Lower leg skin (tissue), 3 donors: ENCODE data around the gene RNF225.
"Not testable (repeated sequence)": the region's sequence is repeated elsewhere in the genome, so short reads cannot be mapped to it uniquely, and the experiment has no call there.

Experiments
- POLR2A ChIP-seq, 2 donors: fragments of 450-650 bp; IDR thresholded peaks; one replicate each; pipeline ENCODE4 v1.6.1; 2016 to 2017; ENCODE audit warnings: antibody characterized with exemption in 2 of 2, mild to moderate bottlenecking in 1 of 2, moderate library complexity in 1 of 2
- TF ChIP-seq, protein P1 (sequence below), 3 donors: fragments of 450-650 bp; IDR thresholded peaks; one replicate each; pipeline ENCODE4 v1.5.1; 2016; ENCODE audit warnings: antibody characterized with exemption in 3 of 3, mild to moderate bottlenecking in 3 of 3, moderate library complexity in 2 of 3

DNA sequence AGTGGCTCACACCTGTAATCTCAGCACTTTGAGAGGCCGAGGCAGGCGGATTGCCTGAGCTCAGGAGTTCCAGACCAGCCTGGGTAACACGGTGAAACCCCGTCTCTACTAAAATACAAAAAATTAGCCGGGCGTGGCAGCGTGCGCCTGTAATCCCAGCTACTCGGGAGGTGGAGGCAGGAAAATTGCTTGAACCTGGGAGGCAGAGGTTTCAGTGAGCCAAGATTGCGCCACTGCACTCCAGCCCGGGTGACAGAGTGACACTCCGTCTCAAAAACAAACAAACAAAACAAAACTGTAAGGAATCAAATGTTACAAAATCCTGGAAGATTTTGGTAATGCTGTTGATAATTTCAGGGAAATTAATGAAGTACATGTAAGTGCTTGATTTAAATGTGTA lies 47.4 kb upstream of the RNF225 start:
- TF ChIP-seq, protein P1, sequence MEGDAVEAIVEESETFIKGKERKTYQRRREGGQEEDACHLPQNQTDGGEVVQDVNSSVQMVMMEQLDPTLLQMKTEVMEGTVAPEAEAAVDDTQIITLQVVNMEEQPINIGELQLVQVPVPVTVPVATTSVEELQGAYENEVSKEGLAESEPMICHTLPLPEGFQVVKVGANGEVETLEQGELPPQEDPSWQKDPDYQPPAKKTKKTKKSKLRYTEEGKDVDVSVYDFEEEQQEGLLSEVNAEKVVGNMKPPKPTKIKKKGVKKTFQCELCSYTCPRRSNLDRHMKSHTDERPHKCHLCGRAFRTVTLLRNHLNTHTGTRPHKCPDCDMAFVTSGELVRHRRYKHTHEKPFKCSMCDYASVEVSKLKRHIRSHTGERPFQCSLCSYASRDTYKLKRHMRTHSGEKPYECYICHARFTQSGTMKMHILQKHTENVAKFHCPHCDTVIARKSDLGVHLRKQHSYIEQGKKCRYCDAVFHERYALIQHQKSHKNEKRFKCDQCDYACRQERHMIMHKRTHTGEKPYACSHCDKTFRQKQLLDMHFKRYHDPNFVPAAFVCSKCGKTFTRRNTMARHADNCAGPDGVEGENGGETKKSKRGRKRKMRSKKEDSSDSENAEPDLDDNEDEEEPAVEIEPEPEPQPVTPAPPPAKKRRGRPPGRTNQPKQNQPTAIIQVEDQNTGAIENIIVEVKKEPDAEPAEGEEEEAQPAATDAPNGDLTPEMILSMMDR (IDR thresholded peaks at IDR 0.05) = not testable (repeated sequence)
- not testable (repeated sequence) for TF ChIP-seq POLR2A (IDR thresholded peaks at IDR 0.05)
